ENCODE measurements around the gene CCDC24. TPM values are rescaled to one million over a fixed set of nuclear protein-coding genes. Genes with fewer than 3 reads are reported as not detected.

CCDC24 gene
- total and polyA plus RNA-seq, 9 of the 15 experiments (the other 6 are each of a cell fraction or from before 2014, with no cell fraction given): 0.31 to 4.5 (median 1.5) TPM

DNA sequence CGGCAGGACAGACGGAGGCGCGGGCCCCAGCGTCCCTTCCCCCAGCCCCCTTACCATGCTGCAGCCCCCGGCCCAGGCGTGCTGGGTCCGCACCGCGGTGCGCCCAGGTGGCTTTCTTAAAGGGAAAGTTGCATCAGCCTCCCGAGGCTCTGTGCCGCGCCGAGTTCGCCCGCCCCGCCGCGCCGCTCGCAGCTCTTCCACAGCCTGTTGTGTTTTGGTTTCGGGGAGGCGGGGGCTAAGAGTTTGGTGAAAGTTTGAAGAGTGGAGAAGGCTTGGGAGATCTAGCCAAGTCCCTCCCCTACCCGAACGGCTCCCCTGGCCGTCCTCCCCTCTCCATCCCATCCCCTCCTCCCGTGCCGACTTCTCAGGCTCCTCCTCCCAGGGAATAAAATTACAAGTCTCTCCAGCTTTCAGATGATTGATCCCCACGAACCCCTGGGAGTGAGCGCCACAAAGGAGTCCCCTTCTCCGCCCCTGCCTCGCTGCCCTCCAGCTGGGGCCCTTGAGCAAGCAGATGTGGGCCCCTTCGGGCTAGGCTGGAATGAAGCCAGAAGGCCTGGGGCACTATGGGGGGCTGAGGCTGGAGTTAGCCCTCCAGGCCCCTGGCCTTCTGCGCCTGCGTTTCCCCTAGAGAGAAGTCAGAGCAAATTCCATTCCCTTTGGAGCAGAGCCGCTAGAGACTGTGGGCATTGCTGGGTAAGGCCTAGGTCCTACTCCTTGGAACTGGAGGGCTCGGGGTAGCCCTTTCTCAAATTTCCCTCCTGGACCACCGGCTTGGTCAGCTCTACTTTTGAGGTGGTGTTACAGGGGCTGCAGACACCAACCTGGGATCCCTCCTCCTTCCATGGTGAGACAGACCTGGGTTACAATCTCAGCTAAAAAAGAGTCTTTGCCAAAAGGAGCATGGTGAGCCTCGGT lies 40.1 kb downstream of the CCDC24 start, which contains the start of gene SLC6A9 (continued):
- TF ChIP-seq CHAMP1 (IDR thresholded peaks at IDR 0.05): no peak
- peak in 1 of 2 experiments; percentile 71; a peak in 1 of 4 replicates for TF ChIP-seq TEAD1 (CRISPR knock-in tag; IDR thresholded peaks at IDR 0.05)
- TF ChIP-seq U2AF1 (optimal IDR thresholded peaks at IDR 0.05; ENCODE audit: low read depth, low read length): no peak
- no peak for TF ChIP-seq ETV6 (IDR thresholded peaks at IDR 0.05; ENCODE audit: borderline replicate concordance in 1 of 2, low read depth in 2 of 2, low read length in 1 of 2)
- 0 out of 2 replicates have a peak, but pooled peaks have one; percentile 45 for TF ChIP-seq ETV6 (CRISPR knock-in tag; IDR thresholded peaks at IDR 0.05; ENCODE audit: borderline replicate concordance)
- TF ChIP-seq ZNF407 (IDR thresholded peaks at IDR 0.05; ENCODE audit: low read depth): no peak
- peak; percentile 69 for TF ChIP-seq RBFOX2 (IDR thresholded peaks at IDR 0.05; ENCODE audit: low read depth, low read length)
- 0 out of 2 replicates have a peak, but pooled peaks have one; percentile 35 for TF ChIP-seq PTBP1 (IDR thresholded peaks at IDR 0.05; ENCODE audit: low read depth, low read length)
- 0 out of 2 replicates have a peak, but pooled peaks have one; percentile 76 for TF ChIP-seq ZBTB43 (CRISPR knock-in tag; IDR thresholded peaks at IDR 0.05)
- no peak for TF ChIP-seq CBFA2T3 (IDR thresholded peaks at IDR 0.05)
- no peak for TF ChIP-seq PHF20 (IDR thresholded peaks at IDR 0.05; ENCODE audit: partially characterized antibody)
- no peak for TF ChIP-seq KLF13 (tag; IDR thresholded peaks at IDR 0.05; ENCODE audit: borderline replicate concordance, low read depth)
